HFF-Myc (cell line): ENCODE measurements around the gene OBP2B.

ENCODE experiments used
- DNase-seq: peaks from one replicate; pipeline ENCODE4 v3.0.0-alpha.2; 2011; ENCODE audit warnings: low read depth; ENCODE audit errors: extremely low read depth
- H3K4me3 ChIP-seq: replicated peaks from 2 replicates; pipeline ENCODE4 v1.5.1; 2011; ENCODE audit warnings: low read depth, mild to moderate bottlenecking, control low read depth, low read length
- TF ChIP-seq, protein P1 (sequence below): IDR thresholded peaks from 2 replicates; pipeline ENCODE4 v1.5.1; 2012; ENCODE audit warnings: mild to moderate bottlenecking, low read depth, low read length, control low read depth; ENCODE audit errors: missing control alignments

The OBP2B gene

DNA sequence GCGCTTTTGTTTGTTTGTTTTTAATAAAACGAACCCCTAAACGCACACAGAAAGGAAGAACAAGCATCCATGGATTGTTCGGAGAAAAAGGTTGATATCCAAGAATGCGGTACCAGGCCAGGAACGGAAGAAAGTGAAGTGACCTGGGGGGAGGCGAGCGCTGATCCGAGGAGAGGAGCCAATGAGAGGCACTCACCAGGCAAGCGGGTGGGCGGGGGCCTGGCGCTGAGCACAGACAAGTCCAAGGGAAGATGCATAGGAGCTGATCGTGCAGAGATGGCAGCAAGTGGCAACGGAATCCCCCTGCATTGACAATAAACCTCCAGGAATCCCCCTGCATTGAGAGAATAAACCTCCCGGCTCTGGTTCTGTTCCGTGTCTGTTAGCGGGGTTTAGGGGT is 8.4 kb downstream of the OBP2B start:
- no peak for DNase-seq
- TF ChIP-seq, protein P1, sequence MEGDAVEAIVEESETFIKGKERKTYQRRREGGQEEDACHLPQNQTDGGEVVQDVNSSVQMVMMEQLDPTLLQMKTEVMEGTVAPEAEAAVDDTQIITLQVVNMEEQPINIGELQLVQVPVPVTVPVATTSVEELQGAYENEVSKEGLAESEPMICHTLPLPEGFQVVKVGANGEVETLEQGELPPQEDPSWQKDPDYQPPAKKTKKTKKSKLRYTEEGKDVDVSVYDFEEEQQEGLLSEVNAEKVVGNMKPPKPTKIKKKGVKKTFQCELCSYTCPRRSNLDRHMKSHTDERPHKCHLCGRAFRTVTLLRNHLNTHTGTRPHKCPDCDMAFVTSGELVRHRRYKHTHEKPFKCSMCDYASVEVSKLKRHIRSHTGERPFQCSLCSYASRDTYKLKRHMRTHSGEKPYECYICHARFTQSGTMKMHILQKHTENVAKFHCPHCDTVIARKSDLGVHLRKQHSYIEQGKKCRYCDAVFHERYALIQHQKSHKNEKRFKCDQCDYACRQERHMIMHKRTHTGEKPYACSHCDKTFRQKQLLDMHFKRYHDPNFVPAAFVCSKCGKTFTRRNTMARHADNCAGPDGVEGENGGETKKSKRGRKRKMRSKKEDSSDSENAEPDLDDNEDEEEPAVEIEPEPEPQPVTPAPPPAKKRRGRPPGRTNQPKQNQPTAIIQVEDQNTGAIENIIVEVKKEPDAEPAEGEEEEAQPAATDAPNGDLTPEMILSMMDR, result no peak

DNA sequence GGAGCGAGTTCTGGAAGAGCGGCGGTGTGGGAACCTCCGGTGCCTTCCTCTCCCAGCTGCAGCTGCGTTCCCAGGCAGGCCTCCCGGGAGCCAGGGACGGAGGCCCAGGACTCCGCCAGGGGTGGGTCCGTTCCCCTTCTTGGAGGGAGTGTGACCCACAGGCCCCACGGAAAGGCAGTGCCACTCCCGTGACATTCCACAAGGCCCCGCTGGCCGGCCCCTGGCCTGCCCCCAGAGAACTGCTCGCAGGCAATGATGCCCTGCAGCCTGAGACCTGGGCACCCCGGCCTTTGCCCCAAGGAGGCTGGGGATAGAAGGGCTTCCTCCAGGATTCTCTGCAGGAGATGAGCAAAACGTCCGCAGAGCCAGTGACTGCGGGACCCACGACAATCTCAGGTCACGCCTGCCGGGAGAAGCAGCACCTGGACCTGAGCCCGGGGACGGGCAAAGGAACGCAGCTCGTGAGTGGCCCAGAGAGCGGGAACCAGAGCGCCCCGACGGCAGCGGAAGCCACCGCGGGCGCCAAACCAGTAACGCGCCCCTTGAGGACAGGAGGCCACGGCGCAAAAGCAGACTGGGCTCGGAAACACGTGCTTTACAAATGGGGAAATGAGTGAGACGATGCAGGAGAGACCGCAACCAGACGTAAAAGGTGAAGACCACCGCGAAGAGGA is 9.3 kb downstream of the OBP2B start:
- DNase-seq, result no peak
- no peak overlapping the region for H3K4me3 ChIP-seq
- TF ChIP-seq, protein P1, result no peak

More for the DNA sequence above, 8.4 kb downstream of the OBP2B start:
- no peak overlapping the region for H3K4me3 ChIP-seq

DNA sequence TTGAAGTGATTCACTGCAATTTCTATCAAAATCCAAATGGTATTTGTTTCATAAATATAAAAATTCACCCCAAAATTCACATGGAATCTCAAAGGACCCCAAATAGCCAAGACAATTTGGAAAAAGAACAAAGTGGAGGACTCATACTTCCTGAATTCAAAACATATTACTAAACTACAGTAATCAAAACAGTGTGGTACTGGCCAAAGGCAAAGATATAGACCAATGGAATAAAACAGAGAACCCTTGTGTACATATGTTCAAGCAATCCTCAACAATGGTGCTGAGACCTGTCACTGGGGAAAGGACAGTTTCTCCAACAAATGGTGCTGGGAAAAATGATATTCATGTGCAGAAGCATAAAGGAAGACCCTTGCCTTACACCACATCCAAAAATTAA is 14.0 kb downstream of the OBP2B start:
- TF ChIP-seq, protein P1, result no peak
- no peak overlapping the region for H3K4me3 ChIP-seq
- no peak for DNase-seq

DNA sequence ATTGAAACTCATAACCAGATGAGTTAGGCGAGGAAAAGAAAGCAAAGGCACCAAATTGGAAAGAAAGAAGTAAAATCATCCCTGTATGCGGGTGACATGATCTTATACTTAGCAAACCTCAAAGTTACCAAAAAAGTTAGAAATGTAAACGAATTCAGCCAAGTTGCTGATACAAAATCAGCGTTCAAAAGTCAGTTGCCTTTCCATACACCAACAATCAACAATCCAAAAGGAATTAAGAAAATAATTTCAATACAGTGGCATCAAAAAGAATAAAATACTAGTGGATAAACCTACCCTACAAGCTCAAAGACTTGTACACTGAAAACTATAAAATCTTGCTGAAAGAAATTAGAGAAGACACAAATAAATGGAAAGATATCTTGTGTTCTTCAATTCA is 14.5 kb downstream of the OBP2B start:
- TF ChIP-seq, protein P1, result no peak
- no peak for DNase-seq
- H3K4me3 ChIP-seq, result no peak overlapping the region

DNA sequence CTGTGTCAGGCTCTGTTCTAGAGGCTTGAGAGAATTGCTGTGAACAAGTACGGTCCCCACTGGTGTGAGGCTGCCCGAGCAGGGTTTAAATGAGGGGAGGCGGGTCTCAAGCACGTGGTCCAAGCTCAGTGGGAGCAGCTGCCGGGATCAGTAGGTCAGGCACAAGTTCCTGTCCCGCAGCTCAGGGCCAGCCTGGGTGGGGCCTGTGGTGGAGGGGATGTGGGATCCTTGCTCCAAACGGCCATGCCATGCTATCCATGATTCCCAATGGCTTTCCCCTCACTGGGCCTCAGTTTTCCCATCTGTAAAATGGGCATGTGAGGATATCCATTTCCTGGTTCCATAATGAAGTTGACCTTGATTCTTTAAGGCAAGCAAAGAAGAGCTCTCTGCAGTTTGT is 17.1 kb downstream of the OBP2B start:
- no peak overlapping the region for H3K4me3 ChIP-seq
- no peak for DNase-seq
- TF ChIP-seq, protein P1, result no peak

GRCh38 chr9:133189826-133190225 is 19.2 kb downstream of the OBP2B start:
- DNase-seq, result no peak
- TF ChIP-seq, protein P1, result no peak

DNA sequence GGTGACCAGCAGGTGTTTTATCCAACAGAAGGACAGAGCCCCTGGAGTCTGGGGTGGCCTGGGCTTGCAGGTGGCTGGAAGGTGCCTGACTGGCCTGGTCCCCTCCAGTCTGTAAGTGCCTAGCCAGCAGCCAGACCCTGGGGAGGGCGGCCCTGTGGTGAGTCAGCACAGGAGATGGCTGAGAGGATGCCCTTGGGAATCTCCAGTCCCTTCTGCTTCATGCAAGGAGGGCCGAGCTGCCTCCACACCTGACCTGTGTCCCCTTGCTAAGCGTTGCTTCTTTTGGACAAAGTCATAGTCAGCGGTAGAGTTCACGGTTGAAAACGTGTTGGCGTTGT is 20.2 kb downstream of the OBP2B start:
- DNase-seq, result no peak
- no peak overlapping the region for H3K4me3 ChIP-seq
- TF ChIP-seq, protein P1, result no peak

More at GRCh38 chr9:133189826-133190225, 19.2 kb downstream of the OBP2B start:
- no peak overlapping the region for H3K4me3 ChIP-seq
